GM23338 (cell line): Measurements from ENCODE around the gene FBXL17. TPM values are rescaled to one million over a fixed set of nuclear protein-coding genes. Genes with fewer than 3 reads are reported as not detected.

ENCODE experiments used
- ATAC-seq: fragments of 200-7000 bp; cut with Tn5 transposase; 3 replicates; pipeline ENCODE4 v1.9.1; 2020
- DNase-seq: peaks from one replicate; pipeline ENCODE4 v3.0.0-alpha.2; 2015; ENCODE audit warnings: low spot score
- H2AFZ ChIP-seq: fragments of 200-600 bp; sonication (generic); 2 replicates; pipeline ENCODE4 v1.8.0; 2016; ENCODE audit warnings: antibody characterized with exemption, mild to moderate bottlenecking, moderate library complexity
- H3F3A ChIP-seq: fragments of 200-600 bp; sonication (generic); replicated peaks from 2 replicates; pipeline ENCODE4 v1.8.0; 2017; ENCODE audit warnings: antibody characterized with exemption, mixed run types, low read depth
- H3K27ac ChIP-seq: fragments of 200-600 bp; sonication (generic); 2 replicates; pipeline ENCODE4 v1.6.1; 2016; ENCODE audit warnings: low read depth
- H3K27me3 ChIP-seq: fragments of 200-600 bp; sonication (generic); 2 replicates; pipeline ENCODE4 v1.8.0; 2016; ENCODE audit warnings: mild to moderate bottlenecking, mixed run types, moderate library complexity; ENCODE audit not compliant: insufficient read depth
- H3K36me3 ChIP-seq: fragments of 200-600 bp; sonication (generic); 2 replicates; pipeline ENCODE4 v1.8.0; 2016; ENCODE audit warnings: mild to moderate bottlenecking; ENCODE audit not compliant: insufficient read depth
- H3K4me1 ChIP-seq: fragments of 200-600 bp; sonication (generic); 2 replicates; pipeline ENCODE4 v1.8.0; 2016; ENCODE audit warnings: mild to moderate bottlenecking, moderate library complexity; ENCODE audit not compliant: insufficient read depth
- H3K4me2 ChIP-seq: fragments of 200-600 bp; sonication (generic); 2 replicates; pipeline ENCODE4 v1.7.1; 2017; ENCODE audit warnings: mixed run types
- H3K4me3 ChIP-seq: fragments of 200-600 bp; sonication (generic); 2 replicates; pipeline ENCODE4 v1.6.1; 2016; ENCODE audit warnings: mixed run types
- H3K79me2 ChIP-seq: fragments of 200-600 bp; sonication (generic); replicated peaks from 2 replicates; pipeline ENCODE4 v1.8.0; 2017; ENCODE audit warnings: mild to moderate bottlenecking; ENCODE audit not compliant: insufficient read depth
- H3K9me2 ChIP-seq: fragments of 200-600 bp; sonication (generic); 2 replicates; pipeline ENCODE4 v1.8.0; 2017; ENCODE audit not compliant: insufficient read depth
- H4K20me1 ChIP-seq: fragments of 200-600 bp; sonication (generic); replicated peaks from 2 replicates; pipeline ENCODE4 v1.8.0; 2017; ENCODE audit warnings: mild to moderate bottlenecking; ENCODE audit not compliant: insufficient read depth
- H3K27ac Mint-ChIP-seq: 2 replicates; pipeline ENCODE4 v1.8.0; 2020; ENCODE audit warnings: inconsistent platforms, mild to moderate bottlenecking, moderate library complexity, mixed read lengths
- H3K27me3 Mint-ChIP-seq: 3 replicates; pipeline ENCODE4 v1.8.0; 2022; ENCODE audit warnings: low read depth, mild to moderate bottlenecking, moderate library complexity, mixed read lengths, inconsistent platforms; ENCODE audit not compliant: insufficient read depth, poor library complexity
- H3K36me3 Mint-ChIP-seq: 3 replicates; pipeline ENCODE4 v1.8.0; 2021; ENCODE audit warnings: low read depth, mild to moderate bottlenecking, inconsistent platforms, moderate library complexity, mixed read lengths
- H3K4me1 Mint-ChIP-seq: 3 replicates; pipeline ENCODE4 v1.8.0; 2020; ENCODE audit warnings: mild to moderate bottlenecking, inconsistent platforms, mixed read lengths
- H3K4me3 Mint-ChIP-seq: 3 replicates; pipeline ENCODE4 v1.8.0; 2021; ENCODE audit warnings: moderate library complexity, mild to moderate bottlenecking, inconsistent platforms, mixed read lengths
- H3K9me3 Mint-ChIP-seq: 3 replicates; pipeline ENCODE4 v1.8.0; 2020; ENCODE audit warnings: moderate library complexity, mild to moderate bottlenecking, inconsistent platforms, mixed read lengths
- CREB1 ChIP-seq: fragments of 250-450 bp; sonication (Bioruptor Pico); IDR thresholded peaks from 2 replicates; pipeline ENCODE4 v1.5.0; 2020; ENCODE audit warnings: low read depth, mild to moderate bottlenecking, moderate library complexity
- EZH2 ChIP-seq: fragments of 200-600 bp; sonication (generic); IDR thresholded peaks from one replicate; pipeline ENCODE4 v1.8.0; 2017; ENCODE audit warnings: antibody characterized with exemption, mild to moderate bottlenecking, low read depth; ENCODE audit not compliant: unreplicated experiment
- EZH2phosphoT487 ChIP-seq: fragments of 200-600 bp; sonication (generic); IDR thresholded peaks from one replicate; pipeline ENCODE4 v1.8.1; 2018; ENCODE audit warnings: antibody characterized with exemption; ENCODE audit not compliant: unreplicated experiment
- JUNB ChIP-seq: IDR thresholded peaks from one replicate; pipeline ENCODE4 v1.6.1; 2016; ENCODE audit warnings: antibody characterized with exemption; ENCODE audit not compliant: unreplicated experiment
- NANOG ChIP-seq: IDR thresholded peaks from 2 replicates; pipeline ENCODE4 v1.6.1; 2016; ENCODE audit warnings: antibody characterized with exemption, borderline replicate concordance
- POLR2AphosphoS5 ChIP-seq: IDR thresholded peaks from 2 replicates; pipeline ENCODE4 v1.6.1; 2016; ENCODE audit warnings: antibody characterized with exemption, low read depth
- REST ChIP-seq: IDR thresholded peaks from one replicate; pipeline ENCODE4 v1.6.1; 2018; ENCODE audit warnings: antibody characterized with exemption; ENCODE audit not compliant: unreplicated experiment
- STAT1 ChIP-seq: IDR thresholded peaks from one replicate; pipeline ENCODE4 v1.6.1; 2016; ENCODE audit warnings: antibody characterized with exemption; ENCODE audit not compliant: unreplicated experiment
- ZNF114 ChIP-seq: fragments of 250-450 bp; sonication (Bioruptor Pico); IDR thresholded peaks from 2 replicates; pipeline ENCODE4 v1.5.0; 2020; ENCODE audit warnings: mild to moderate bottlenecking, moderate library complexity
- ZNF331 ChIP-seq: fragments of 250-450 bp; sonication (Bioruptor Pico); IDR thresholded peaks from 2 replicates; pipeline ENCODE4 v1.5.0; 2020; ENCODE audit warnings: low read depth, mild to moderate bottlenecking, moderate library complexity
- ZNF462 ChIP-seq: fragments of 250-450 bp; sonication (Bioruptor Pico); IDR thresholded peaks from 2 replicates; pipeline ENCODE4 v1.5.0; 2020; ENCODE audit warnings: mild to moderate bottlenecking, moderate library complexity
- polyA plus RNA-seq: library from polyadenylated mRNA; unstranded; fragments of >200 nt; fragmentation: Nextera tagmentation; extraction: Ambion mirVana; gene quantifications from 2 replicates; pipeline ENCODE4 v1.2.1, GENCODE V29; 2016
- total RNA-seq: library from RNA; depleted of rRNA; stranded (reverse); fragments of >200 nt; shearing (Covaris generic); gene quantifications from 2 replicates; pipeline ENCODE4 v1.2.3, GENCODE V29; 2014
- TF ChIP-seq, protein P1 (sequence below), 2 experiments: fragments of 200-600 bp in 1 of 2; sonication (generic) in 1 of 2; conservative IDR thresholded peaks; 2 replicates each; pipeline versions ENCODE4 v1.5.1 to v1.6.1; 2016 to 2017; ENCODE audit warnings: antibody characterized with exemption in 2 of 2, low read depth in 2 of 2, mild to moderate bottlenecking in 2 of 2, moderate library complexity in 1 of 2
- TF ChIP-seq, protein P2 (sequence below): IDR thresholded peaks from 2 replicates; pipeline ENCODE4 v1.6.1; 2016; ENCODE audit warnings: antibody characterized with exemption

The FBXL17 gene
- total and polyA plus RNA-seq, 2 experiments from 2014 or later = 2.0 to 2.7 TPM

- Mint-ChIP-seq H3K4me3 (no peak overlapping the region), H3K36me3 (no peaks in the 10 kb centered on the region), H3K9me3 (no peaks in the 10 kb centered on the region), H3K4me1 (no peaks in the 10 kb centered on the region; the same call in 1 of the 3 replicates), H3K27ac (no peak overlapping the region), H3K27me3 (no peaks in the 10 kb centered on the region)
- no peaks in the 10 kb centered on the region for H3K36me3 ChIP-seq
- peak overlapping the region; percentile 38; the same call in 1 of the 2 replicates for H2AFZ ChIP-seq
- no peak overlapping the region for H3K4me2 ChIP-seq
- H3F3A ChIP-seq = no peaks in the 10 kb centered on the region
- H3K4me3 ChIP-seq = no peak overlapping the region
- ATAC-seq = no peak
- H4K20me1 ChIP-seq = no peaks in the 10 kb centered on the region
- no peak overlapping the region for H3K27ac ChIP-seq
- no peaks in the 10 kb centered on the region for H3K79me2 ChIP-seq
- DNase-seq = no peak
- TF ChIP-seq, protein P1, sequence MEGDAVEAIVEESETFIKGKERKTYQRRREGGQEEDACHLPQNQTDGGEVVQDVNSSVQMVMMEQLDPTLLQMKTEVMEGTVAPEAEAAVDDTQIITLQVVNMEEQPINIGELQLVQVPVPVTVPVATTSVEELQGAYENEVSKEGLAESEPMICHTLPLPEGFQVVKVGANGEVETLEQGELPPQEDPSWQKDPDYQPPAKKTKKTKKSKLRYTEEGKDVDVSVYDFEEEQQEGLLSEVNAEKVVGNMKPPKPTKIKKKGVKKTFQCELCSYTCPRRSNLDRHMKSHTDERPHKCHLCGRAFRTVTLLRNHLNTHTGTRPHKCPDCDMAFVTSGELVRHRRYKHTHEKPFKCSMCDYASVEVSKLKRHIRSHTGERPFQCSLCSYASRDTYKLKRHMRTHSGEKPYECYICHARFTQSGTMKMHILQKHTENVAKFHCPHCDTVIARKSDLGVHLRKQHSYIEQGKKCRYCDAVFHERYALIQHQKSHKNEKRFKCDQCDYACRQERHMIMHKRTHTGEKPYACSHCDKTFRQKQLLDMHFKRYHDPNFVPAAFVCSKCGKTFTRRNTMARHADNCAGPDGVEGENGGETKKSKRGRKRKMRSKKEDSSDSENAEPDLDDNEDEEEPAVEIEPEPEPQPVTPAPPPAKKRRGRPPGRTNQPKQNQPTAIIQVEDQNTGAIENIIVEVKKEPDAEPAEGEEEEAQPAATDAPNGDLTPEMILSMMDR (conservative IDR thresholded peaks at IDR 0.05; ENCODE audit: low read depth in 2 of 2) = no peak
- TF ChIP-seq POLR2AphosphoS5 (no peak), CREB1 (CRISPR knock-in tag) (no peak), REST (no peak), NANOG (no peak), ZNF462 (CRISPR knock-in tag) (no peak), STAT1 (no peak), ZNF114 (no peak), EZH2 (no peak), ZNF331 (CRISPR knock-in tag) (no peak), EZH2phosphoT487 (no peak), JUNB (no peak)
- TF ChIP-seq, protein P2, sequence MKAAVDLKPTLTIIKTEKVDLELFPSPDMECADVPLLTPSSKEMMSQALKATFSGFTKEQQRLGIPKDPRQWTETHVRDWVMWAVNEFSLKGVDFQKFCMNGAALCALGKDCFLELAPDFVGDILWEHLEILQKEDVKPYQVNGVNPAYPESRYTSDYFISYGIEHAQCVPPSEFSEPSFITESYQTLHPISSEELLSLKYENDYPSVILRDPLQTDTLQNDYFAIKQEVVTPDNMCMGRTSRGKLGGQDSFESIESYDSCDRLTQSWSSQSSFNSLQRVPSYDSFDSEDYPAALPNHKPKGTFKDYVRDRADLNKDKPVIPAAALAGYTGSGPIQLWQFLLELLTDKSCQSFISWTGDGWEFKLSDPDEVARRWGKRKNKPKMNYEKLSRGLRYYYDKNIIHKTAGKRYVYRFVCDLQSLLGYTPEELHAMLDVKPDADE = no peak
- H3K4me1 ChIP-seq = no peaks in the 10 kb centered on the region
- no peaks in the 10 kb centered on the region for H3K9me2 ChIP-seq
- H3K27me3 ChIP-seq = no peaks in the 10 kb centered on the region
Measured at GRCh38 chr5:107894361-107894760, 487.5 kb downstream of the FBXL17 start.
